ENCODE measurements around the gene GCHFR.

The GCHFR gene

DNA sequence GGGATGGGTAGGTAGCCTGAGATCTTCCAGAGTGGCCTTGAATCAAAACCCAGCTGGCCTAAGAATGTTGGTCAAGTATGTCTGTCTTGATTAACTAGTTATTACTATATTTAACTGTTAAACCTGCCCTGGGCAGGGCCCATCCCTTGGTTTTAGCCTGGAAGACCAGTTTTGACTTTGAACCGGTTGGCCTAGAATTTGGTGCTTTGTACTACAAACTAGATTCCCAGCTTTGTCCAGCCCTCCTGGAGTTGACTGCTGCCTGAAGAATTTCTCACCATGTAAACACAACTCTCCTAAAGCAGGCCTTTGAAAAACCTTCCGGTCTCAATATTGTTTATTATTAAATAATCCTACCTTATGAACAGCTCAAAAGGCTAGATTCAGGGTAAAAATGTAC, 21.9 kb downstream of the GCHFR start:
- no peak overlapping the region for H3K27ac ChIP-seq (ENCODE audit: insufficient read depth in 1 of 2, low read depth in 1 of 2, low read length in 2 of 2, poor library complexity in 1 of 2, severe bottlenecking in 2 of 2)
- no peaks in the 10 kb centered on the region for H3K27me3 ChIP-seq (replicated peaks in 2 of 5; ENCODE audit: control insufficient read depth in 4 of 5, insufficient read depth in 5 of 5, low read length in 4 of 5)
- no peak for DNase-seq
- 100% methylated on average over 1 of the region's 2 CpGs for WGBS (ENCODE audit: insufficient coverage)
- CTCF ChIA-PET = interaction anchor here (1.0 to 15.4 kb wide), 12 partner anchors 11 to 109 kb away, joined by 3 to 204 read pairs (median 9); partner anchors contain the start of genes C15orf62, GCHFR, RMDN3 and VPS18
- no peak overlapping the region for H3K4me3 ChIP-seq (ENCODE audit: control insufficient read depth in 1 of 7, extremely low read depth in 1 of 7, insufficient read depth in 4 of 7, low read depth in 2 of 7, low read length in 6 of 7)
- POLR2A ChIA-PET = interaction anchor here (0.6 kb wide), 1 partner anchor 50 kb away, joined by 3 read pairs; no protein-coding TSS in a partner anchor
- H3K36me3 ChIP-seq (ENCODE audit: control insufficient read depth in 4 of 4, insufficient read depth in 4 of 4, low read length in 3 of 4) = peaks cover 0 to 2% (median under 1%) of the 10 kb centered on the region in 4 experiments
- peaks cover 7 to 37% (median 18%) of the 10 kb centered on the region in 4 experiments for H3K4me1 ChIP-seq (ENCODE audit: control extremely low read depth in 1 of 4, control insufficient read depth in 4 of 4, insufficient read depth in 4 of 4, low read length in 3 of 4)
- no peaks in the 10 kb centered on the region for H3K9me3 ChIP-seq (ENCODE audit: control extremely low read depth in 1 of 5, control insufficient read depth in 4 of 5, insufficient read depth in 2 of 5, low read depth in 1 of 5, low read length in 4 of 5)

DNA sequence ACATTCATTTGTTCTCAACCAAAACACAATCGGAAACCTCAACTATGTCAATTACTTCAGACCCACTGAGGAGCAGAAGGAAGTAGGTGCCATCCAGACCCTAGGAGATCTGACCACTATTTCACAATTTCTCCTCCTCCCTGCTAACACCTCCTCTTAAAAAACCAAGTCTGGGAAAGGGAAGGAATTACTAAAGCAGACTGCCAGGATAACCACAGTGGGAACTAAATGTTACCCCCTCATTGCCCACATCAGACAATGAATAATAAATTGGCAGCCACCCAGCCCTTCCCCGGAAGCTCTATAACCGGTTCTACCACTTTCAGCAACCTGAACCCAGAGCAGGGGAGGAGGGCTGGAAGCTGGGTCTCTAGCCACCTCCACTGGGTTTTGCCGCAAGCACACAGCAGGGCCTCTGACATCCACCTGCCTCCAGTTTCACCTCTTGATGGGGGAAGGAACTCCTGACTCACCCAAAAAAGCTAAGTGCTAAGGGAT, 23.5 kb downstream of the GCHFR start:
- 0% methylated on average over 4 of the region's 4 CpGs for WGBS (ENCODE audit: insufficient coverage)
- ChIA-PET CTCF (interaction anchor here (0.6 to 15.4 kb wide), 12 partner anchors 8 to 223 kb away, joined by 3 to 204 read pairs (median 4); partner anchors contain the start of genes C15orf62, CCDC32, GCHFR and RMDN3), POLR2A (interaction anchor here (1.0 kb wide), 1 partner anchor 9 kb away, joined by 3 read pairs; no protein-coding TSS in a partner anchor)
- no peak overlapping the region for H3K27ac ChIP-seq (ENCODE audit: insufficient read depth in 1 of 2, low read depth in 1 of 2, low read length in 2 of 2, poor library complexity in 1 of 2, severe bottlenecking in 2 of 2)
- H3K4me3 ChIP-seq (ENCODE audit: control insufficient read depth in 1 of 7, extremely low read depth in 1 of 7, insufficient read depth in 4 of 7, low read depth in 2 of 7, low read length in 6 of 7) = no peak overlapping the region
- DNase-seq = peak in 2 of 3 donors; percentile 49 to 50
- H3K27me3 ChIP-seq (replicated peaks in 2 of 5; ENCODE audit: control insufficient read depth in 4 of 5, insufficient read depth in 5 of 5, low read length in 4 of 5) = no peaks in the 10 kb centered on the region
- no peaks in the 10 kb centered on the region for H3K9me3 ChIP-seq (ENCODE audit: control extremely low read depth in 1 of 5, control insufficient read depth in 4 of 5, insufficient read depth in 2 of 5, low read depth in 1 of 5, low read length in 4 of 5)
- H3K36me3 ChIP-seq (ENCODE audit: control insufficient read depth in 4 of 4, insufficient read depth in 4 of 4, low read length in 3 of 4) = peaks cover 0 to 6% (median 4%) of the 10 kb centered on the region in 4 experiments
- peaks cover 7 to 37% (median 18%) of the 10 kb centered on the region in 4 experiments for H3K4me1 ChIP-seq (ENCODE audit: control extremely low read depth in 1 of 4, control insufficient read depth in 4 of 4, insufficient read depth in 4 of 4, low read length in 3 of 4)

GRCh38 chr15:40787991-40788390, 24.1 kb downstream of the GCHFR start:
- CTCF ChIA-PET = interaction anchor here (0.6 to 15.4 kb wide), 12 partner anchors 8 to 223 kb away, joined by 3 to 204 read pairs (median 4); partner anchors contain the start of genes C15orf62, CCDC32, GCHFR and RMDN3
- no peaks in the 10 kb centered on the region for H3K27me3 ChIP-seq (replicated peaks in 2 of 5; ENCODE audit: control insufficient read depth in 4 of 5, insufficient read depth in 5 of 5, low read length in 4 of 5)
- peaks cover 0 to 6% (median 4%) of the 10 kb centered on the region in 4 experiments for H3K36me3 ChIP-seq (ENCODE audit: control insufficient read depth in 4 of 4, insufficient read depth in 4 of 4, low read length in 3 of 4)
- no peak overlapping the region for H3K4me3 ChIP-seq (ENCODE audit: control insufficient read depth in 1 of 7, extremely low read depth in 1 of 7, insufficient read depth in 4 of 7, low read depth in 2 of 7, low read length in 6 of 7)
- peaks cover 7 to 37% (median 18%) of the 10 kb centered on the region in 4 experiments for H3K4me1 ChIP-seq (ENCODE audit: control extremely low read depth in 1 of 4, control insufficient read depth in 4 of 4, insufficient read depth in 4 of 4, low read length in 3 of 4)
- no peak for DNase-seq
- POLR2A ChIA-PET = interaction anchor here (0.5 to 1.0 kb wide), 2 partner anchors 9 to 16 kb away, joined by 3 to 8 read pairs; no protein-coding TSS in a partner anchor
- no peaks in the 10 kb centered on the region for H3K9me3 ChIP-seq (ENCODE audit: control extremely low read depth in 1 of 5, control insufficient read depth in 4 of 5, insufficient read depth in 2 of 5, low read depth in 1 of 5, low read length in 4 of 5)
- WGBS (ENCODE audit: insufficient coverage) = 91% methylated on average over 4 of the region's 6 CpGs
- H3K27ac ChIP-seq (ENCODE audit: insufficient read depth in 1 of 2, low read depth in 1 of 2, low read length in 2 of 2, poor library complexity in 1 of 2, severe bottlenecking in 2 of 2) = no peak overlapping the region

- no peak for DNase-seq
Measured at GRCh38 chr15:40789119-40789518, 25.3 kb downstream of the GCHFR start.

GRCh38 chr15:40789999-40790398, 26.1 kb downstream of the GCHFR start:
- H3K36me3 ChIP-seq (ENCODE audit: control insufficient read depth in 4 of 4, insufficient read depth in 4 of 4, low read length in 3 of 4) = peaks cover 0 to 10% (median 6%) of the 10 kb centered on the region in 4 experiments
- ChIA-PET CTCF (interaction anchor here (1.2 to 15.4 kb wide), 3 partner anchors 10 to 55 kb away, joined by 3 to 204 read pairs (median 7); partner anchors contain the start of gene RMDN3), POLR2A (no interaction called here)
- H3K9me3 ChIP-seq (ENCODE audit: control extremely low read depth in 1 of 5, control insufficient read depth in 4 of 5, insufficient read depth in 2 of 5, low read depth in 1 of 5, low read length in 4 of 5) = no peaks in the 10 kb centered on the region
- H3K27ac ChIP-seq (ENCODE audit: insufficient read depth in 1 of 2, low read depth in 1 of 2, low read length in 2 of 2, poor library complexity in 1 of 2, severe bottlenecking in 2 of 2) = no peak overlapping the region
- H3K4me3 ChIP-seq (ENCODE audit: control insufficient read depth in 1 of 7, extremely low read depth in 1 of 7, insufficient read depth in 4 of 7, low read depth in 2 of 7, low read length in 6 of 7) = no peak overlapping the region
- WGBS (ENCODE audit: insufficient coverage) = 99% methylated on average over 7 of the region's 8 CpGs
- H3K27me3 ChIP-seq (replicated peaks in 2 of 5; ENCODE audit: control insufficient read depth in 4 of 5, insufficient read depth in 5 of 5, low read length in 4 of 5) = no peaks in the 10 kb centered on the region
- H3K4me1 ChIP-seq (ENCODE audit: control extremely low read depth in 1 of 4, control insufficient read depth in 4 of 4, insufficient read depth in 4 of 4, low read length in 3 of 4) = peaks cover 7 to 43% (median 22%) of the 10 kb centered on the region in 4 experiments
- DNase-seq = no peak

More at GRCh38 chr15:40789119-40789518, 25.3 kb downstream of the GCHFR start:
- peaks cover 7 to 42% (median 20%) of the 10 kb centered on the region in 4 experiments for H3K4me1 ChIP-seq (ENCODE audit: control extremely low read depth in 1 of 4, control insufficient read depth in 4 of 4, insufficient read depth in 4 of 4, low read length in 3 of 4)
- no peaks in the 10 kb centered on the region for H3K9me3 ChIP-seq (ENCODE audit: control extremely low read depth in 1 of 5, control insufficient read depth in 4 of 5, insufficient read depth in 2 of 5, low read depth in 1 of 5, low read length in 4 of 5)
- no peaks in the 10 kb centered on the region for H3K27me3 ChIP-seq (replicated peaks in 2 of 5; ENCODE audit: control insufficient read depth in 4 of 5, insufficient read depth in 5 of 5, low read length in 4 of 5)
- peaks cover 0 to 10% (median 6%) of the 10 kb centered on the region in 4 experiments for H3K36me3 ChIP-seq (ENCODE audit: control insufficient read depth in 4 of 4, insufficient read depth in 4 of 4, low read length in 3 of 4)
- WGBS (ENCODE audit: insufficient coverage) = 83% methylated on average over 5 of the region's 5 CpGs
- POLR2A ChIA-PET = no interaction called here
- CTCF ChIA-PET = interaction anchor here (0.7 to 15.4 kb wide), 9 partner anchors 8 to 89 kb away, joined by 3 to 204 read pairs (median 3); partner anchors contain the start of genes C15orf62, GCHFR and RMDN3
- no peak overlapping the region for H3K4me3 ChIP-seq (ENCODE audit: control insufficient read depth in 1 of 7, extremely low read depth in 1 of 7, insufficient read depth in 4 of 7, low read depth in 2 of 7, low read length in 6 of 7)
- no peak overlapping the region for H3K27ac ChIP-seq (ENCODE audit: insufficient read depth in 1 of 2, low read depth in 1 of 2, low read length in 2 of 2, poor library complexity in 1 of 2, severe bottlenecking in 2 of 2)

GRCh38 chr15:40790718-40791117, 26.9 kb downstream of the GCHFR start:
- peaks cover 0 to 10% (median 5%) of the 10 kb centered on the region in 4 experiments for H3K36me3 ChIP-seq (ENCODE audit: control insufficient read depth in 4 of 4, insufficient read depth in 4 of 4, low read length in 3 of 4)
- no peak overlapping the region for H3K27ac ChIP-seq (ENCODE audit: insufficient read depth in 1 of 2, low read depth in 1 of 2, low read length in 2 of 2, poor library complexity in 1 of 2, severe bottlenecking in 2 of 2)
- DNase-seq = no peak
- ChIA-PET CTCF (interaction anchor here (0.6 kb wide), 1 partner anchor 12 kb away, joined by 3 read pairs; no protein-coding TSS in a partner anchor), POLR2A (no interaction called here)
- H3K27me3 ChIP-seq (replicated peaks in 2 of 5; ENCODE audit: control insufficient read depth in 4 of 5, insufficient read depth in 5 of 5, low read length in 4 of 5) = no peaks in the 10 kb centered on the region
- WGBS (ENCODE audit: insufficient coverage) = no CpG with 5 or more reads among the region's 3 CpGs
- H3K9me3 ChIP-seq (ENCODE audit: control extremely low read depth in 1 of 5, control insufficient read depth in 4 of 5, insufficient read depth in 2 of 5, low read depth in 1 of 5, low read length in 4 of 5) = no peaks in the 10 kb centered on the region
- peaks cover 7 to 50% (median 29%) of the 10 kb centered on the region in 4 experiments for H3K4me1 ChIP-seq (ENCODE audit: control extremely low read depth in 1 of 4, control insufficient read depth in 4 of 4, insufficient read depth in 4 of 4, low read length in 3 of 4)
- no peak overlapping the region for H3K4me3 ChIP-seq (ENCODE audit: control insufficient read depth in 1 of 7, extremely low read depth in 1 of 7, insufficient read depth in 4 of 7, low read depth in 2 of 7, low read length in 6 of 7)

DNA sequence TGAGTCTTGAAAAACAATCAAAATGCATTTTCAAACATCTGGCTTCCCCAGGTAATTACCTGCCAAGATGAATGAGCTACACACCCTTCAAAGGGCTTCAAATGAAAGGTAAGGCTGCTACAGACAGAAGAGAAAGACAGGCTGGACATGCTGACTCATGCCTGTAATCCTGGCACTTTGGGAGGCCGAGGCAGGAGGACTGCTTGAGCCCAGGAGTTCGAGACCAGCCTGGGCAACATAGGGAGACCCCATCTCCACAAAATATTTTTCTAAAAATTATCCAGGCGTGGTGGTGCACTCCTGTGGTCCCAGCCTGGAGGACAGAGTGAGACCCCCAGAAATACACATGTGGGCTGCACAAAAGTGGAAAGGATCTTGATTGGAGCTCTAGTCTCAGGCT, 28.5 kb downstream of the GCHFR start:
- Histone ChIP-seq H3K27ac (ENCODE audit: insufficient read depth in 1 of 2, low read depth in 1 of 2, low read length in 2 of 2, poor library complexity in 1 of 2, severe bottlenecking in 2 of 2) (no peak overlapping the region), H3K9me3 (ENCODE audit: control extremely low read depth in 1 of 5, control insufficient read depth in 4 of 5, insufficient read depth in 2 of 5, low read depth in 1 of 5, low read length in 4 of 5) (no peaks in the 10 kb centered on the region), H3K36me3 (ENCODE audit: control insufficient read depth in 4 of 4, insufficient read depth in 4 of 4, low read length in 3 of 4) (peaks cover 0 to 10% (median 5%) of the 10 kb centered on the region in 4 experiments), H3K4me3 (ENCODE audit: control insufficient read depth in 1 of 7, extremely low read depth in 1 of 7, insufficient read depth in 4 of 7, low read depth in 2 of 7, low read length in 6 of 7) (no peak overlapping the region), H3K27me3 (replicated peaks in 2 of 5; ENCODE audit: control insufficient read depth in 4 of 5, insufficient read depth in 5 of 5, low read length in 4 of 5) (no peaks in the 10 kb centered on the region), H3K4me1 (ENCODE audit: control extremely low read depth in 1 of 4, control insufficient read depth in 4 of 4, insufficient read depth in 4 of 4, low read length in 3 of 4) (peaks cover 9 to 48% (median 32%) of the 10 kb centered on the region in 4 experiments)
- DNase-seq = no peak
- ChIA-PET POLR2A (no interaction called here), CTCF (interaction anchor here (0.8 to 2.4 kb wide), 4 partner anchors 10 to 89 kb away, joined by 3 to 7 read pairs (median 4); no protein-coding TSS in a partner anchor)
- WGBS (ENCODE audit: insufficient coverage) = 22% methylated on average over 1 of the region's 3 CpGs

Data from common myeloid progenitor, CD34-positive (primary cell).